Hepatocyte (in vitro differentiated cells): ENCODE results near the gene RPS21. TPM values are rescaled to one million over a fixed set of nuclear protein-coding genes. Genes with fewer than 3 reads are reported as not detected.

Source experiments
- DNase-seq: peaks from one replicate; pipeline ENCODE4 v3.0.0-alpha.2; 2016; ENCODE audit warnings: low spot score
- H2AFZ ChIP-seq: fragments of 200-600 bp; sonication (generic); 2 replicates; pipeline ENCODE4 v1.6.0; 2016; ENCODE audit warnings: antibody characterized with exemption, mild to moderate bottlenecking
- H3K27ac ChIP-seq: fragments of 200-600 bp; sonication (generic); 2 replicates; pipeline ENCODE4 v1.5.1; 2016; ENCODE audit warnings: mild to moderate bottlenecking
- H3K27me3 ChIP-seq: fragments of 200-600 bp; sonication (generic); 2 replicates; pipeline ENCODE4 v1.6.1; 2016
- H3K36me3 ChIP-seq: fragments of 200-600 bp; sonication (generic); replicated peaks from 2 replicates; pipeline ENCODE4 v1.5.1; 2016; ENCODE audit warnings: low read depth; ENCODE audit not compliant: insufficient read depth
- H3K4me1 ChIP-seq: fragments of 200-600 bp; sonication (generic); 2 replicates; pipeline ENCODE4 v1.5.1; 2016; ENCODE audit warnings: mild to moderate bottlenecking, moderate library complexity; ENCODE audit not compliant: insufficient read depth
- H3K4me2 ChIP-seq: fragments of 200-600 bp; sonication (generic); 2 replicates; pipeline ENCODE4 v1.6.0; 2016
- H3K4me3 ChIP-seq: fragments of 200-600 bp; sonication (generic); 2 replicates; pipeline ENCODE4 v1.5.1; 2016; ENCODE audit warnings: mild to moderate bottlenecking
- H3K79me2 ChIP-seq: fragments of 200-600 bp; sonication (generic); 2 replicates; pipeline ENCODE4 v1.6.0; 2017; ENCODE audit warnings: mild to moderate bottlenecking
- H3K9me2 ChIP-seq: fragments of 200-600 bp; sonication (generic); replicated peaks from 2 replicates; pipeline ENCODE4 v1.6.0; 2017; ENCODE audit warnings: mild to moderate bottlenecking; ENCODE audit not compliant: insufficient read depth
- H3K9me3 ChIP-seq: fragments of 200-600 bp; sonication (generic); 2 replicates; pipeline ENCODE4 v1.5.1; 2016; ENCODE audit warnings: low read depth, mild to moderate bottlenecking
- H4K20me1 ChIP-seq: fragments of 200-600 bp; sonication (generic); 2 replicates; pipeline ENCODE4 v1.6.0; 2016; ENCODE audit warnings: mild to moderate bottlenecking; ENCODE audit not compliant: insufficient read depth, poor library complexity, severe bottlenecking
- EZH2 ChIP-seq: fragments of 200-600 bp; sonication (generic); IDR thresholded peaks from 2 replicates; pipeline ENCODE4 v1.6.1; 2016; ENCODE audit warnings: antibody characterized with exemption, mild to moderate bottlenecking, borderline replicate concordance
- EZH2phosphoT487 ChIP-seq: fragments of 200-600 bp; sonication (generic); IDR thresholded peaks from one replicate; pipeline ENCODE4 v1.6.1; 2018; ENCODE audit warnings: antibody characterized with exemption, mild to moderate bottlenecking, low read depth, moderate library complexity; ENCODE audit not compliant: unreplicated experiment, severe bottlenecking
- WGBS: methylation state at CpG from one replicate; pipeline ENCODE4 v1.1.6; 2016; ENCODE audit warnings: low lambda C conversion rate; ENCODE audit errors: missing lambda C conversion rate; 5-methylcytosine and 5-hydroxymethylcytosine counted together
- polyA plus RNA-seq: library from polyadenylated mRNA; unstranded; fragments of >200 nt; fragmentation: Nextera tagmentation; extraction: Ambion mirVana; gene quantifications from 2 replicates; pipeline ENCODE4 v1.2.1, GENCODE V29; 2016
- total RNA-seq: library from RNA; depleted of rRNA; stranded (reverse); fragments of >200 nt; gene quantifications from 2 replicates; pipeline ENCODE4 v1.2.3, GENCODE V29; 2014
- TF ChIP-seq, protein P1 (sequence below): fragments of 200-600 bp; sonication (generic); IDR thresholded peaks from 2 replicates; pipeline ENCODE4 v1.5.1; 2016; ENCODE audit warnings: antibody characterized with exemption, mild to moderate bottlenecking; ENCODE audit not compliant: poor library complexity

The RPS21 gene
- total and polyA plus RNA-seq, 2 experiments from 2014 or later: 460 to 1,754 TPM

DNA sequence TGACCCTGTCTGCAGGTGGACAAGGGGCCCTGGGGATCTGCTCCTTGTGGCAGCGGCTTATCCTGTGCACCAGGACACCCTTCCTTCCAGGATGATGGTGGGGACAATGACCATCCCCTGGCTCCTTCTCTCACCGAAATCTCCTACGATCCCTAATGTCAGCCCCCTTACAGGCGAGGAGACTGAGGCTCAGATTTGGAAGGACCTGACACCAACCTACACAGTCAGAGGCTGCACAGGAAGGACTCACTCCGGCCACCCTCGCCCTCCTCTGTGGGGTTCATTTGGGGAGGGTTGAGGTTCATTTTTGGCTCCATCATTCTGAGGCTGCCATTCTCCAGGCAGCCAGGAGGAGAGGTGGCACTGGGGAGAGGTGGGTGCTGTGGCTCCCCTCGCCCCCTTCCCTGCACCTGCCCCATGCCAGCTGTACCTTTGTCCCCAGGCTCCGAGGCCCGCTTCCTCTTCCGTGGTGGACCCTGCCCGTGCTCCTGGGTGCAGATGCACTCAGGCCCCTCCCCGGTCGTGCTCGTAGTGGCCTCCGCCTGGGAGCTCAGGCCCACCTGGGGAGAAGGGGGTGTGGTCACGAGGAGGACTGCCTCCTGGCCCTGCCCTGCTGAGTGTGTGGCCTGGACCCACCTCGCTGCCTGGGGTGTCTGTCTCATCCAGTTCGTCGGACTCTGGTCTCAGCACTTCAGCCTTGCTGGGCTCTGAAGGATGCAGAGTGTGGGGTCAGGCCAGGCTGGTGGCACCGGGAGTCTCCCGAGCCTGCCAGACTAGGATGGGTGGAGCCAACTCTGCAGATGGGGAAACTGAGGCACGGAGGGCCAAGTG lies 25.5 kb downstream of the RPS21 start:
- no peaks in the 10 kb centered on the region for H3K9me2 ChIP-seq
- no peak for TF ChIP-seq EZH2
- no peak for TF ChIP-seq EZH2phosphoT487
- TF ChIP-seq, protein P1, sequence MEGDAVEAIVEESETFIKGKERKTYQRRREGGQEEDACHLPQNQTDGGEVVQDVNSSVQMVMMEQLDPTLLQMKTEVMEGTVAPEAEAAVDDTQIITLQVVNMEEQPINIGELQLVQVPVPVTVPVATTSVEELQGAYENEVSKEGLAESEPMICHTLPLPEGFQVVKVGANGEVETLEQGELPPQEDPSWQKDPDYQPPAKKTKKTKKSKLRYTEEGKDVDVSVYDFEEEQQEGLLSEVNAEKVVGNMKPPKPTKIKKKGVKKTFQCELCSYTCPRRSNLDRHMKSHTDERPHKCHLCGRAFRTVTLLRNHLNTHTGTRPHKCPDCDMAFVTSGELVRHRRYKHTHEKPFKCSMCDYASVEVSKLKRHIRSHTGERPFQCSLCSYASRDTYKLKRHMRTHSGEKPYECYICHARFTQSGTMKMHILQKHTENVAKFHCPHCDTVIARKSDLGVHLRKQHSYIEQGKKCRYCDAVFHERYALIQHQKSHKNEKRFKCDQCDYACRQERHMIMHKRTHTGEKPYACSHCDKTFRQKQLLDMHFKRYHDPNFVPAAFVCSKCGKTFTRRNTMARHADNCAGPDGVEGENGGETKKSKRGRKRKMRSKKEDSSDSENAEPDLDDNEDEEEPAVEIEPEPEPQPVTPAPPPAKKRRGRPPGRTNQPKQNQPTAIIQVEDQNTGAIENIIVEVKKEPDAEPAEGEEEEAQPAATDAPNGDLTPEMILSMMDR: no peak
- H4K20me1 ChIP-seq: no peaks in the 10 kb centered on the region
- H3K9me3 ChIP-seq: no peaks in the 10 kb centered on the region
- 74% methylated on average over 22 of the region's 22 CpGs for WGBS
- peak overlapping the region; percentile 84 for H3K27ac ChIP-seq
- DNase-seq: peak; percentile 89
- H2AFZ ChIP-seq: no peak overlapping the region
- H3K4me3 ChIP-seq: no peak overlapping the region
- no peaks in the 10 kb centered on the region for H3K27me3 ChIP-seq
- H3K4me1 ChIP-seq: peaks cover 31% of the 10 kb centered on the region
- no peaks in the 10 kb centered on the region for H3K36me3 ChIP-seq
- H3K4me2 ChIP-seq: peak overlapping the region; percentile 61
- no peaks in the 10 kb centered on the region for H3K79me2 ChIP-seq

DNA sequence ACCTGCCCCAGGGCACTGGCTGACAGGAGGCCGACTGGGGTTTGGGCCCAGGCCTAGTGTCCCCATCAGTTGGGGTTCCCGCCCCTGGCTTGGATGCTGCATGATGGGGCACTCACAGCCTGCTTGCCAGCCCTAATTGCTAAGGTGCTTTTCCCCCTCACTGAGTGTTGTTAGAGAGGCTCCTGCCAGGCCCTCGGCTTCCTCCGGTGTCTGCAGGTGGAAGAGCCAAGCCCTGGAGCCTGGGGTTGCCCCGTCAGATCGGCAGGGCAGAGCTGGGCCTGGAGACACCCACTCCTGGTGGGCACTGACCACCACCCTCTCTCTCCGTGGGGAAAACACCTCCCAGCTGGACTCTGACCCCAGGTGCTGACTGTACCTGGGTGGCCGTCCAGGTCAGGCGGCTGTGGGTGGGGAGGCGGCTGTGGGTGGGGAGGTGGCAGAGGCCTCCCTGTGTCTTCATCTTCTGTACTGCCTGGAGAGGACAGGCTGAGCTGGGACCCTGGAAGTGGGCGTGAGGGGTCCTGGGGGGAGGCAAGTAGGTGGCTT lies 26.2 kb downstream of the RPS21 start:
- Histone ChIP-seq H4K20me1 (no peaks in the 10 kb centered on the region), H3K27ac (peak overlapping the region; percentile 84), H3K27me3 (no peaks in the 10 kb centered on the region), H3K9me3 (no peaks in the 10 kb centered on the region), H3K79me2 (no peaks in the 10 kb centered on the region), H3K9me2 (no peaks in the 10 kb centered on the region), H2AFZ (no peak overlapping the region), H3K4me3 (no peak overlapping the region), H3K36me3 (no peaks in the 10 kb centered on the region), H3K4me1 (peaks cover 24% of the 10 kb centered on the region), H3K4me2 (peak overlapping the region; percentile 53)
- WGBS: 82% methylated on average over 10 of the region's 11 CpGs
- peak; percentile 52 for DNase-seq
- TF ChIP-seq EZH2phosphoT487 (no peak), EZH2 (no peak)
- TF ChIP-seq, protein P1: no peak

DNA sequence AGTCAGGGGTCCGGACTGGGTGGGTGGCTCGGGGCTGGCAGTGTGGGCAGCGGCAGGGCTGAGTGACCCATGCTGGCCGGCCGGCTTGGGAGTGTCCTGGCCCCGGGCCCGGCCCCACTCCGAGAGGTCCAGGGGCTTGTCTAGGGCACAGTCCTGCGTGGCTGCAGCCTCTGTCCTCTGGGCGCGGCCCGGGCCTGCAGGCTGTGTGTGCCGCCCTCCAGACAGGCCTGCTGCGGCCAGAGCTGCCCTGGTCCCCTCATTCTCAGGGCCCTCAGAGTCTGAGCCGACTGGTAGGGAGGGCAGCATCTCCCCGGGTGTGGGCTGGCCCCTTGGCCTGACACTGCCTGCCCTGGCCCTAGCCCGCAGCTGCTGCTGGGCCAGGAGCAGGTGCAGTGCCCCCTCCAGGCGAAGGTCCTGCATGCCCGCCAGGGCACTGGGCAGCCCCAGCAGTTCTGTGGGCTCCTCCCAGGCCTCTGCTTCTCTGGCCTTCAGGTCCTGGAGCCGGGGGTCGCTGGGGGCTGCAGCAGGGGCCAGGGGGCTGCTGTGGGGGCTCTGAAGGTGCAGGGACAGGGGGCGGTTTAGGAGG lies 27.1 kb downstream of the RPS21 start:
- no peaks in the 10 kb centered on the region for H3K36me3 ChIP-seq
- H3K4me1 ChIP-seq: peaks cover 24% of the 10 kb centered on the region
- no peak overlapping the region for H3K4me3 ChIP-seq
- 86% methylated on average over 17 of the region's 22 CpGs for WGBS
- H3K9me2 ChIP-seq: no peaks in the 10 kb centered on the region
- H3K4me2 ChIP-seq: peak overlapping the region; percentile 53
- no peaks in the 10 kb centered on the region for H4K20me1 ChIP-seq
- no peak for DNase-seq
- no peak overlapping the region for H2AFZ ChIP-seq
- H3K27ac ChIP-seq: peak overlapping the region; percentile 84
- no peak for TF ChIP-seq EZH2phosphoT487
- TF ChIP-seq EZH2: no peak
- TF ChIP-seq, protein P1: no peak
- no peaks in the 10 kb centered on the region for H3K79me2 ChIP-seq
- H3K27me3 ChIP-seq: no peaks in the 10 kb centered on the region
- H3K9me3 ChIP-seq: no peaks in the 10 kb centered on the region
